Thymus (tissue), 2 donors: ENCODE data around the gene SUCLA2. TPM values are rescaled to one million over a fixed set of nuclear protein-coding genes. Genes with fewer than 3 reads are reported as not detected.

Source experiments
- polyA plus RNA-seq: library from polyadenylated mRNA; stranded (reverse); fragments of 200-250 nt; gene quantifications from one replicate; pipeline ENCODE4 v1.2.3, GENCODE V29; 2013
- total RNA-seq: library from RNA; stranded (reverse); fragments of 120-200 nt; gene quantifications from one replicate; pipeline ENCODE4 v1.2.4, GENCODE V29; 2013
- donor health status: healthy.

Gene SUCLA2
- total and polyA plus RNA-seq, 2 donors: 31.4 to 40.2 TPM

Other genes starting within 250 kb of the SUCLA2 start
- 11.9 TPM for gene NUDT15, start 36.5 kb upstream of the SUCLA2 start, total RNA-seq
- gene NUDT15, start 36.5 kb upstream of the SUCLA2 start, polyA plus RNA-seq: 12.8 TPM
- 45.3 TPM for gene MED4, start 93.8 kb upstream of the SUCLA2 start, total RNA-seq
- 97.3 TPM for gene MED4, start 93.8 kb upstream of the SUCLA2 start, polyA plus RNA-seq
- 240 TPM for gene ITM2B, start 231.9 kb upstream of the SUCLA2 start, total RNA-seq
- gene ITM2B, start 231.9 kb upstream of the SUCLA2 start, polyA plus RNA-seq: 720 TPM